Neural cell (in vitro differentiated cells): ENCODE measurements around the gene ZNF621. TPM values are rescaled to one million over a fixed set of nuclear protein-coding genes. Genes with fewer than 3 reads are reported as not detected.

Experiments used
- H2AFZ ChIP-seq: fragments of 200-600, 300-800 bp; sonication (generic), shearing (Covaris generic); 2 replicates; pipeline ENCODE4 v1.6.0; 2014; ENCODE audit warnings: low read depth, mild to moderate bottlenecking, antibody characterized with exemption, low read length, moderate library complexity
- H3F3A ChIP-seq: fragments of 200-600 bp; shearing (Covaris generic); 2 replicates; pipeline ENCODE4 v1.6.1; 2016; ENCODE audit warnings: mild to moderate bottlenecking, moderate library complexity, mixed read lengths, antibody characterized with exemption, low read length; ENCODE audit not compliant: insufficient read depth, poor library complexity, severe bottlenecking
- H3K27ac ChIP-seq: fragments of 200-600, 300-800 bp; sonication (generic), shearing (Covaris generic); 2 replicates; pipeline ENCODE4 v1.5.1; 2014; ENCODE audit warnings: mild to moderate bottlenecking, low read length, moderate library complexity
- H3K27me3 ChIP-seq: fragments of 300-800, 200-600 bp; sonication (generic), shearing (Covaris generic); 2 replicates; pipeline ENCODE4 v1.6.0; 2014; ENCODE audit warnings: mild to moderate bottlenecking, low read depth, low read length, moderate library complexity; ENCODE audit not compliant: insufficient read depth
- H3K36me3 ChIP-seq: fragments of 300-800, 200-600 bp; sonication (generic), shearing (Covaris generic); 2 replicates; pipeline ENCODE4 v1.5.1; 2014; ENCODE audit warnings: mild to moderate bottlenecking, antibody characterized with exemption, low read length, moderate library complexity; ENCODE audit not compliant: insufficient read depth
- H3K4me2 ChIP-seq: fragments of 300-800, 200-600 bp; sonication (generic), shearing (Covaris generic); 2 replicates; pipeline ENCODE4 v1.6.0; 2014; ENCODE audit warnings: mild to moderate bottlenecking, low read length
- H3K4me3 ChIP-seq: fragments of 300-800, 200-600 bp; sonication (generic), shearing (Covaris generic); 2 replicates; pipeline ENCODE4 v1.5.1; 2014; ENCODE audit warnings: mild to moderate bottlenecking, low read length, moderate library complexity
- H3K79me2 ChIP-seq: fragments of 200-600 bp; shearing (Covaris generic); replicated peaks from 2 replicates; pipeline ENCODE4 v1.6.0; 2014; ENCODE audit warnings: mild to moderate bottlenecking, low read length, moderate library complexity; ENCODE audit not compliant: insufficient read depth
- H3K9ac ChIP-seq: fragments of 300-800, 200-600 bp; sonication (generic), shearing (Covaris generic); 2 replicates; pipeline ENCODE4 v1.6.1; 2016; ENCODE audit warnings: mild to moderate bottlenecking, low read length, mixed read lengths
- H3K9me2 ChIP-seq: fragments of 200-600 bp; shearing (Covaris generic); 2 replicates; pipeline ENCODE4 v1.6.1; 2016; ENCODE audit warnings: mild to moderate bottlenecking, low read length, mixed read lengths; ENCODE audit not compliant: insufficient read depth
- H3K9me3 ChIP-seq: fragments of 200-600, 300-800 bp; sonication (generic), shearing (Covaris generic); 2 replicates; pipeline ENCODE4 v1.6.1; 2016; ENCODE audit warnings: mild to moderate bottlenecking, mixed run types, low read length, moderate library complexity, mixed read lengths
- H4K20me1 ChIP-seq: fragments of 200-600 bp; shearing (Covaris generic); 2 replicates; pipeline ENCODE4 v1.6.1; 2016; ENCODE audit warnings: mild to moderate bottlenecking, mixed run types; ENCODE audit not compliant: insufficient read depth
- EP300 ChIP-seq: fragments of 450-650 bp; conservative IDR thresholded peaks from 2 replicates; pipeline ENCODE4 v1.6.1; 2014; ENCODE audit warnings: antibody characterized with exemption, mild to moderate bottlenecking, moderate library complexity; ENCODE audit not compliant: poor library complexity, severe bottlenecking
- EZH2 ChIP-seq: fragments of 200-600, 300-800 bp; shearing (Covaris generic), sonication (generic); IDR thresholded peaks from 2 replicates; pipeline ENCODE4 v1.6.1; 2014; ENCODE audit warnings: antibody characterized with exemption, low read length, borderline replicate concordance, mild to moderate bottlenecking; ENCODE audit not compliant: insufficient read depth, poor library complexity, severe bottlenecking
- MXI1 ChIP-seq: fragments of 450-650 bp; conservative IDR thresholded peaks from 2 replicates; pipeline ENCODE4 v1.6.1; 2014; ENCODE audit warnings: antibody characterized with exemption, mild to moderate bottlenecking; ENCODE audit not compliant: poor library complexity, severe bottlenecking
- POLR2AphosphoS5 ChIP-seq: IDR thresholded peaks from 2 replicates; pipeline ENCODE4 v1.6.1; 2012
- RAD21 ChIP-seq: fragments of 450-650 bp; conservative IDR thresholded peaks from 2 replicates; pipeline ENCODE4 v1.6.1; 2014; ENCODE audit warnings: antibody characterized with exemption, mild to moderate bottlenecking, moderate library complexity
- SMC3 ChIP-seq: fragments of 450-650 bp; conservative IDR thresholded peaks from 2 replicates; pipeline ENCODE4 v1.6.1; 2014; ENCODE audit warnings: antibody characterized with exemption, mild to moderate bottlenecking, moderate library complexity; ENCODE audit not compliant: poor library complexity
- TAF1 ChIP-seq: IDR thresholded peaks from 2 replicates; pipeline ENCODE4 v1.6.1; 2012; ENCODE audit warnings: low read depth
- polyA plus RNA-seq: library from polyadenylated mRNA; depleted of rRNA; stranded (reverse); fragments of >200 nt; gene quantifications from 2 replicates; pipeline ENCODE4 v1.2.3, GENCODE V29; 2014
- TF ChIP-seq, protein P1 (sequence below): fragments of 450-650 bp; IDR thresholded peaks from 2 replicates; pipeline ENCODE4 v1.5.1; 2014; ENCODE audit warnings: antibody characterized with exemption, mild to moderate bottlenecking, moderate library complexity; ENCODE audit not compliant: poor library complexity, severe bottlenecking
- TF ChIP-seq, protein P2 (sequence below): IDR thresholded peaks from 2 replicates; pipeline ENCODE4 v1.6.1; 2012; ENCODE audit warnings: borderline replicate concordance

The ZNF621 gene
- polyA plus RNA-seq, 1 donor from 2014 or later, result 8.1 TPM

GRCh38 chr3:40576396-40576795 is 51.6 kb downstream of the ZNF621 start:
- H3K36me3 ChIP-seq, result no peaks in the 10 kb centered on the region

GRCh38 chr3:40580494-40581091 is 55.8 kb downstream of the ZNF621 start:
- Histone ChIP-seq H3K27me3 (no peaks in the 10 kb centered on the region), H3K4me3 (no peak overlapping the region), H3K9me3 (no peaks in the 10 kb centered on the region), H3K79me2 (no peaks in the 10 kb centered on the region), H3K9ac (no peak overlapping the region), H3K27ac (no peak overlapping the region), H2AFZ (no peak overlapping the region), H3K36me3 (no peaks in the 10 kb centered on the region), H3K4me2 (no peak overlapping the region), H4K20me1 (no peaks in the 10 kb centered on the region), H3F3A (no peaks in the 10 kb centered on the region), H3K9me2 (no peaks in the 10 kb centered on the region)
- TF ChIP-seq, protein P1, sequence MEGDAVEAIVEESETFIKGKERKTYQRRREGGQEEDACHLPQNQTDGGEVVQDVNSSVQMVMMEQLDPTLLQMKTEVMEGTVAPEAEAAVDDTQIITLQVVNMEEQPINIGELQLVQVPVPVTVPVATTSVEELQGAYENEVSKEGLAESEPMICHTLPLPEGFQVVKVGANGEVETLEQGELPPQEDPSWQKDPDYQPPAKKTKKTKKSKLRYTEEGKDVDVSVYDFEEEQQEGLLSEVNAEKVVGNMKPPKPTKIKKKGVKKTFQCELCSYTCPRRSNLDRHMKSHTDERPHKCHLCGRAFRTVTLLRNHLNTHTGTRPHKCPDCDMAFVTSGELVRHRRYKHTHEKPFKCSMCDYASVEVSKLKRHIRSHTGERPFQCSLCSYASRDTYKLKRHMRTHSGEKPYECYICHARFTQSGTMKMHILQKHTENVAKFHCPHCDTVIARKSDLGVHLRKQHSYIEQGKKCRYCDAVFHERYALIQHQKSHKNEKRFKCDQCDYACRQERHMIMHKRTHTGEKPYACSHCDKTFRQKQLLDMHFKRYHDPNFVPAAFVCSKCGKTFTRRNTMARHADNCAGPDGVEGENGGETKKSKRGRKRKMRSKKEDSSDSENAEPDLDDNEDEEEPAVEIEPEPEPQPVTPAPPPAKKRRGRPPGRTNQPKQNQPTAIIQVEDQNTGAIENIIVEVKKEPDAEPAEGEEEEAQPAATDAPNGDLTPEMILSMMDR, result peak; percentile 99
- TF ChIP-seq, protein P2, sequence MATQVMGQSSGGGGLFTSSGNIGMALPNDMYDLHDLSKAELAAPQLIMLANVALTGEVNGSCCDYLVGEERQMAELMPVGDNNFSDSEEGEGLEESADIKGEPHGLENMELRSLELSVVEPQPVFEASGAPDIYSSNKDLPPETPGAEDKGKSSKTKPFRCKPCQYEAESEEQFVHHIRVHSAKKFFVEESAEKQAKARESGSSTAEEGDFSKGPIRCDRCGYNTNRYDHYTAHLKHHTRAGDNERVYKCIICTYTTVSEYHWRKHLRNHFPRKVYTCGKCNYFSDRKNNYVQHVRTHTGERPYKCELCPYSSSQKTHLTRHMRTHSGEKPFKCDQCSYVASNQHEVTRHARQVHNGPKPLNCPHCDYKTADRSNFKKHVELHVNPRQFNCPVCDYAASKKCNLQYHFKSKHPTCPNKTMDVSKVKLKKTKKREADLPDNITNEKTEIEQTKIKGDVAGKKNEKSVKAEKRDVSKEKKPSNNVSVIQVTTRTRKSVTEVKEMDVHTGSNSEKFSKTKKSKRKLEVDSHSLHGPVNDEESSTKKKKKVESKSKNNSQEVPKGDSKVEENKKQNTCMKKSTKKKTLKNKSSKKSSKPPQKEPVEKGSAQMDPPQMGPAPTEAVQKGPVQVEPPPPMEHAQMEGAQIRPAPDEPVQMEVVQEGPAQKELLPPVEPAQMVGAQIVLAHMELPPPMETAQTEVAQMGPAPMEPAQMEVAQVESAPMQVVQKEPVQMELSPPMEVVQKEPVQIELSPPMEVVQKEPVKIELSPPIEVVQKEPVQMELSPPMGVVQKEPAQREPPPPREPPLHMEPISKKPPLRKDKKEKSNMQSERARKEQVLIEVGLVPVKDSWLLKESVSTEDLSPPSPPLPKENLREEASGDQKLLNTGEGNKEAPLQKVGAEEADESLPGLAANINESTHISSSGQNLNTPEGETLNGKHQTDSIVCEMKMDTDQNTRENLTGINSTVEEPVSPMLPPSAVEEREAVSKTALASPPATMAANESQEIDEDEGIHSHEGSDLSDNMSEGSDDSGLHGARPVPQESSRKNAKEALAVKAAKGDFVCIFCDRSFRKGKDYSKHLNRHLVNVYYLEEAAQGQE, result no peak
- TF ChIP-seq SMC3 (peak; percentile 99), RAD21 (peak; percentile 99), MXI1 (no peak)

More at GRCh38 chr3:40576396-40576795, 51.6 kb downstream of the ZNF621 start:
- H3K4me2 ChIP-seq, result no peak overlapping the region
- no peaks in the 10 kb centered on the region for H3K79me2 ChIP-seq
- no peak overlapping the region for H3K4me3 ChIP-seq
- no peaks in the 10 kb centered on the region for H3K9me2 ChIP-seq
- H2AFZ ChIP-seq, result no peak overlapping the region
- H3F3A ChIP-seq, result no peaks in the 10 kb centered on the region
- TF ChIP-seq MXI1 (no peak), TAF1 (no peak), SMC3 (no peak), RAD21 (no peak), POLR2AphosphoS5 (no peak), EZH2 (no peak), EP300 (no peak)
- TF ChIP-seq, protein P2, result no peak
- TF ChIP-seq, protein P1, result no peak
- H3K9ac ChIP-seq, result no peak overlapping the region
- H4K20me1 ChIP-seq, result no peaks in the 10 kb centered on the region
- no peaks in the 10 kb centered on the region for H3K27me3 ChIP-seq
- H3K27ac ChIP-seq, result no peak overlapping the region
- no peaks in the 10 kb centered on the region for H3K9me3 ChIP-seq
